DMS 273 (cell line): ENCODE data around the gene LRRC10.
A peak's percentile ranks its signal among the peaks of the same experiment; 100 is the strongest.
"Not testable (repeated sequence)": the region's sequence is repeated elsewhere in the genome, so short reads cannot be mapped to it uniquely, and the experiment has no call there.

Source experiments
- DNase-seq: peaks from one replicate; lab custom pipeline; 2025; ENCODE audit not compliant: unreplicated experiment; lab: John Stamatoyannopoulos, UW

Gene LRRC10

GRCh38 chr12:69620077-69620476, 9.4 kb upstream of the LRRC10 start:
- DNase-seq = no peak

- DNase-seq = no peak
Observed at GRCh38 chr12:69619050-69619449, 8.3 kb upstream of the LRRC10 start.

- peak; percentile 10 for DNase-seq
Observed at GRCh38 chr12:69616025-69616424, 5.3 kb upstream of the LRRC10 start.

- no peak for DNase-seq
Observed at GRCh38 chr12:69613351-69613750, 2.6 kb upstream of the LRRC10 start.

GRCh38 chr12:69610126-69610525, 581 bp downstream of the LRRC10 start:
- DNase-seq = peak; percentile 44

- DNase-seq = no peak
Observed at GRCh38 chr12:69608114-69608513, 2.6 kb downstream of the LRRC10 start.

- DNase-seq = not testable (repeated sequence)
Observed at GRCh38 chr12:69604275-69604674, 6.4 kb downstream of the LRRC10 start.

- DNase-seq = not testable (repeated sequence)
Observed at GRCh38 chr12:69603556-69603955, 7.2 kb downstream of the LRRC10 start.

- DNase-seq = peak; percentile 28
Observed at GRCh38 chr12:69602954-69603353, 7.8 kb downstream of the LRRC10 start.

- DNase-seq = no peak
Observed at GRCh38 chr12:69601962-69602685, 8.6 kb downstream of the LRRC10 start.

- DNase-seq = no peak
Observed at GRCh38 chr12:69600804-69601203, 9.9 kb downstream of the LRRC10 start.

- no peak for DNase-seq
Observed at GRCh38 chr12:69598174-69598753, 12.4 kb downstream of the LRRC10 start.

GRCh38 chr12:69595689-69596088, 15.0 kb downstream of the LRRC10 start:
- no peak for DNase-seq

- DNase-seq = no peak
Observed at GRCh38 chr12:69589082-69589481, 21.6 kb downstream of the LRRC10 start.

GRCh38 chr12:69588527-69588926, 22.2 kb downstream of the LRRC10 start:
- no peak for DNase-seq

GRCh38 chr12:69585189-69586062, 25.3 kb downstream of the LRRC10 start, which contains the start of gene CCT2:
TSS of gene CCT2 (plus strand) at chr12:69585459. CDS start at chr12:69585522, 63 bp downstream.
- peak; percentile 97 for DNase-seq

GRCh38 chr12:69583203-69583602, 27.5 kb downstream of the LRRC10 start:
- peak; percentile 37 for DNase-seq

- DNase-seq = no peak
Observed at GRCh38 chr12:69580074-69580473, 30.6 kb downstream of the LRRC10 start.

GRCh38 chr12:69579029-69579428, 31.7 kb downstream of the LRRC10 start:
- no peak for DNase-seq

GRCh38 chr12:69578283-69578682, 32.4 kb downstream of the LRRC10 start:
- no peak for DNase-seq

GRCh38 chr12:69575346-69575745, 35.4 kb downstream of the LRRC10 start:
- DNase-seq = no peak
